HuH-7.5 (cell line): ENCODE measurements around the gene NFAM1.

Source experiments
- DNase-seq: peaks from one replicate; pipeline ENCODE4 v3.0.0; 2011; ENCODE audit warnings: low spot score

The NFAM1 gene

GRCh38 chr22:42432020-42432596 is at the start of gene NFAM1:
NFAM1 (minus strand) TSS chr22:42432403; CDS start chr22:42432357, 46 bp downstream.
- DNase-seq, result no peak

- DNase-seq, result no peak
These were observed 42.9 kb upstream of the NFAM1 start for GRCh38 chr22:42475122-42475521.

- no peak for DNase-seq
These were observed 41.4 kb upstream of the NFAM1 start for GRCh38 chr22:42473484-42474193.

- no peak for DNase-seq
These were observed 40.5 kb upstream of the NFAM1 start for GRCh38 chr22:42472671-42473070.

GRCh38 chr22:42471441-42471840 is 39.2 kb upstream of the NFAM1 start:
- no peak for DNase-seq

GRCh38 chr22:42470366-42471082 is 38.3 kb upstream of the NFAM1 start:
- no peak for DNase-seq

GRCh38 chr22:42468841-42469240 is 36.6 kb upstream of the NFAM1 start:
- DNase-seq, result no peak

GRCh38 chr22:42462016-42462415 is 29.8 kb upstream of the NFAM1 start:
- DNase-seq, result no peak

GRCh38 chr22:42461511-42461910 is 29.3 kb upstream of the NFAM1 start:
- no peak for DNase-seq

- no peak for DNase-seq
These were observed 27.3 kb upstream of the NFAM1 start for GRCh38 chr22:42459287-42460063.

GRCh38 chr22:42452916-42453315 is 20.7 kb upstream of the NFAM1 start:
- no peak for DNase-seq

- DNase-seq, result no peak
These were observed 20.3 kb upstream of the NFAM1 start for GRCh38 chr22:42452456-42452855.

GRCh38 chr22:42451499-42452145 is 19.4 kb upstream of the NFAM1 start:
- DNase-seq, result no peak

- DNase-seq, result no peak
These were observed 18.7 kb upstream of the NFAM1 start for GRCh38 chr22:42450862-42451261.

- no peak for DNase-seq
These were observed 13.9 kb upstream of the NFAM1 start for GRCh38 chr22:42446151-42446550.

GRCh38 chr22:42444077-42444904 is 12.1 kb upstream of the NFAM1 start:
- peak; percentile 83 for DNase-seq

- DNase-seq, result no peak
These were observed 11.3 kb upstream of the NFAM1 start for GRCh38 chr22:42443240-42444076.

GRCh38 chr22:42442748-42443147 is 10.5 kb upstream of the NFAM1 start:
- no peak for DNase-seq

GRCh38 chr22:42440728-42441127 is 8.5 kb upstream of the NFAM1 start:
- no peak for DNase-seq
